Thoracic aorta (tissue), 2 donors: ENCODE measurements around the gene FUT8. TPM values are rescaled to one million over a fixed set of nuclear protein-coding genes. Genes with fewer than 3 reads are reported as not detected.

Source experiments
- ATAC-seq: fragments of 150-250 bp; one replicate; pipeline ENCODE4 v1.8.0; 2017; ENCODE audit warnings: low read depth; ENCODE audit not compliant: insufficient number of reproducible peaks, low FRiP score
- DNase-seq: peaks from one replicate; pipeline ENCODE4 v3.0.0-alpha.2; 2020; ENCODE audit warnings: low spot score
- H3K27ac ChIP-seq, 2 donors: fragments of 200-600 bp; sonication (generic); 1 replicate in 1 of 2; 2 replicates in 1 of 2; pipeline ENCODE4 v1.5.1; 2016; ENCODE audit warnings: mild to moderate bottlenecking in 2 of 2, moderate library complexity in 2 of 2
- H3K27me3 ChIP-seq: fragments of 200-600 bp; sonication (generic); replicated peaks from 2 replicates; pipeline ENCODE4 v1.6.0; 2016; ENCODE audit warnings: mild to moderate bottlenecking; ENCODE audit not compliant: insufficient read depth
- H3K36me3 ChIP-seq: fragments of 200-600 bp; sonication (generic); one replicate; pipeline ENCODE4 v1.5.1; 2016
- H3K4me1 ChIP-seq, 2 donors: fragments of 200-600 bp; sonication (generic); 1 replicate in 1 of 2; 2 replicates in 1 of 2; pipeline versions ENCODE4 v1.5.1 to v1.6.0; 2016; ENCODE audit warnings: low read depth in 2 of 2, mild to moderate bottlenecking in 1 of 2; ENCODE audit not compliant: control insufficient read depth in 1 of 2
- H3K4me3 ChIP-seq: fragments of 200-600 bp; sonication (generic); 2 replicates; pipeline ENCODE4 v1.5.1; 2016; ENCODE audit warnings: mild to moderate bottlenecking
- H3K9me3 ChIP-seq: fragments of 200-600 bp; sonication (generic); 2 replicates; pipeline ENCODE4 v1.5.1; 2016
- total RNA-seq, 2 donors: library from RNA; depleted of rRNA; stranded (reverse); fragments of >200 nt; gene quantifications; one replicate each; pipeline versions ENCODE4 v1.1.0 to v1.2.3, GENCODE V29; 2016
- TF ChIP-seq, protein P1 (sequence below): fragments of 200-600 bp; sonication (generic); IDR thresholded peaks from one replicate; pipeline ENCODE4 v1.5.1; 2019; ENCODE audit warnings: antibody characterized with exemption

Gene FUT8
- total RNA-seq, 2 donors from 2014 or later: 22.3 to 23.4 TPM

DNA sequence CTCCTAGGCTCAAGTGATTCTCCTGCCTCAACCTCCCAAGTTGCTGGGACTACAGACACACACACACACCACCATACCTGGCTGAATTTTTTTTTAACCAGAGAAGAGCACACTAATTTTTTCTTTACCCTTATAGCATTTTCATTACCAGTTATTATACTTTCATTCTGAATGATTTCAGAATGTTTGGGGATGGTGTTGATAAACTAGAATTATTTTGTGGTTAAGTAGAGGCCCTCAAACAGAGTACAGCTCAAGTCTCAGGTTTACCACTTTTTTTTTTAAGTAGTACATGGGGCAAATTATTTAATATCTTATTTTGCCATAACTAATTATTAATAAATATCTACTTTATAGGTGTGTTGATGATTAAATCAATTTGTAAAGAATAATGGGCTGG is 86.6 kb downstream of the FUT8 start:
- ATAC-seq: no peak
- DNase-seq: no peak
- H3K27me3 ChIP-seq: no peaks in the 10 kb centered on the region
- peaks cover 2 to 8% of the 10 kb centered on the region in 2 donors for H3K4me1 ChIP-seq
- no peak overlapping the region for H3K27ac ChIP-seq
- TF ChIP-seq, protein P1, sequence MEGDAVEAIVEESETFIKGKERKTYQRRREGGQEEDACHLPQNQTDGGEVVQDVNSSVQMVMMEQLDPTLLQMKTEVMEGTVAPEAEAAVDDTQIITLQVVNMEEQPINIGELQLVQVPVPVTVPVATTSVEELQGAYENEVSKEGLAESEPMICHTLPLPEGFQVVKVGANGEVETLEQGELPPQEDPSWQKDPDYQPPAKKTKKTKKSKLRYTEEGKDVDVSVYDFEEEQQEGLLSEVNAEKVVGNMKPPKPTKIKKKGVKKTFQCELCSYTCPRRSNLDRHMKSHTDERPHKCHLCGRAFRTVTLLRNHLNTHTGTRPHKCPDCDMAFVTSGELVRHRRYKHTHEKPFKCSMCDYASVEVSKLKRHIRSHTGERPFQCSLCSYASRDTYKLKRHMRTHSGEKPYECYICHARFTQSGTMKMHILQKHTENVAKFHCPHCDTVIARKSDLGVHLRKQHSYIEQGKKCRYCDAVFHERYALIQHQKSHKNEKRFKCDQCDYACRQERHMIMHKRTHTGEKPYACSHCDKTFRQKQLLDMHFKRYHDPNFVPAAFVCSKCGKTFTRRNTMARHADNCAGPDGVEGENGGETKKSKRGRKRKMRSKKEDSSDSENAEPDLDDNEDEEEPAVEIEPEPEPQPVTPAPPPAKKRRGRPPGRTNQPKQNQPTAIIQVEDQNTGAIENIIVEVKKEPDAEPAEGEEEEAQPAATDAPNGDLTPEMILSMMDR: no peak
- H3K4me3 ChIP-seq: no peak overlapping the region
- no peaks in the 10 kb centered on the region for H3K36me3 ChIP-seq
- no peaks in the 10 kb centered on the region for H3K9me3 ChIP-seq

DNA sequence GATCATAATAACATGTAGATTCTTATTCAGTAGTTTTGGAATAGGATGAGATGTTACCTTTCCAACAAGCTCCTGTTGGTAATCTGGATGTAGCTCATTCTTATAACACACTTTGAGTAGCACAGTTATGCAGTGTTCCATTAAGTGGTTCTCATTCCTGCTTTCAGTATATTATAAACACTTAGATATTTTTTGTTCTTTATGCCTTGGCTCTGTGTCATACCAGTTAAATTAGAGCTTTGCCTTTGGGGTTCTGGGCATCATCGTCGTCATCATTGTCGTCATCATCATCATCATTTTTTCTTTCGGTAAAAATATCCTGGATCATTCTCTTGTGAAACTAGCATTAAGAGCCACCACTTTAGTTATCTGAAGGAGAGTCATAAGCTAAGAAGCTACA is 87.5 kb downstream of the FUT8 start:
- no peak for ATAC-seq
- peaks cover 2 to 8% of the 10 kb centered on the region in 2 donors for H3K4me1 ChIP-seq
- DNase-seq: no peak
- H3K9me3 ChIP-seq: no peaks in the 10 kb centered on the region
- H3K27ac ChIP-seq: no peak overlapping the region
- H3K4me3 ChIP-seq: no peak overlapping the region
- TF ChIP-seq, protein P1: no peak
- no peaks in the 10 kb centered on the region for H3K27me3 ChIP-seq
- H3K36me3 ChIP-seq: no peaks in the 10 kb centered on the region

DNA sequence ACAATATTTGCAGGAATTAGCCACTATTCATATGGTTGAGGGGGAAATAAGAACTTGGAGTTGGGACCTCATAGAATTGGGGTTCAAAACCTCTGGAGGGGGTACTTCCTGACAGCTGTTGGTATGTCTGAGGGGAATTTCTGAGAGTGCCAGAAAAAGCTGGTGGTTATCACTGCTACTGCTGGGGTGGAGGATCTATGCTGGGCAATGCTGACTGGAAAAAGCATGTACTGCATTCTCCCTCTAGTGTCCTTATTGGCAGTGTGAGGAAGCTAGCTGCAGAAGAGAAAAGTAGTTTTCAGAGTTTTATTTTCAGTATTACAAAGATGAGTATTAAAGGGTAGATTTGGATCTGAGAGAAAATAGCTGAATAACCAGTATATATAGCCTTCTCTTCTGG is 88.8 kb downstream of the FUT8 start:
- DNase-seq: no peak
- Histone ChIP-seq H3K4me1 (peaks cover 2 to 8% of the 10 kb centered on the region in 2 donors), H3K27me3 (no peaks in the 10 kb centered on the region), H3K4me3 (no peak overlapping the region), H3K27ac (no peak overlapping the region), H3K9me3 (no peaks in the 10 kb centered on the region), H3K36me3 (no peaks in the 10 kb centered on the region)
- TF ChIP-seq, protein P1: no peak
- no peak for ATAC-seq

DNA sequence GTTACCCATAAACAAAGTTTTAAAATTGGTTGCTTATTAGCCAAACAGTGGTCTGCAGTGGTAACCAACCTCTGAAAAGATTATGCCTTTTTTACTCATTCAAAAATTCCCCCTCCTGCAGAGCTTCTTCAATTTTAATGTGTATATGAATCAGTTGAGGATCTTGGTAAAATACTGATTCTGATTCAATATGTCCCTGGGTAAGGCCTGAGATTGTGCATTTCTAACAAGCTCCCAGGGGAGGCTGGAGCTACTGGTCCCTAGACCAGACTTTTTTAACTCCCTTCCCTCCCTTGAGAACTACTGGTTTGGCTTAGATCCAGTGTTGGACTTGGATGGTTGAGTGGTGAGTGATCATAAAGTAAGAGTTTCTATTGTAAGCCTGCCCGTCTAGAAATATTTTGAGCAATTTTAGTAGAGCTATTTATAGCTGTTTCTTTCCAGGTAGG is 90.2 kb downstream of the FUT8 start:
- no peaks in the 10 kb centered on the region for H3K27me3 ChIP-seq
- no peaks in the 10 kb centered on the region for H3K9me3 ChIP-seq
- ATAC-seq (no peak), DNase-seq (no peak)
- no peaks in the 10 kb centered on the region for H3K36me3 ChIP-seq
- no peak overlapping the region for H3K27ac ChIP-seq
- TF ChIP-seq, protein P1: no peak
- peaks cover 2 to 8% of the 10 kb centered on the region in 2 donors for H3K4me1 ChIP-seq
- no peak overlapping the region for H3K4me3 ChIP-seq

DNA sequence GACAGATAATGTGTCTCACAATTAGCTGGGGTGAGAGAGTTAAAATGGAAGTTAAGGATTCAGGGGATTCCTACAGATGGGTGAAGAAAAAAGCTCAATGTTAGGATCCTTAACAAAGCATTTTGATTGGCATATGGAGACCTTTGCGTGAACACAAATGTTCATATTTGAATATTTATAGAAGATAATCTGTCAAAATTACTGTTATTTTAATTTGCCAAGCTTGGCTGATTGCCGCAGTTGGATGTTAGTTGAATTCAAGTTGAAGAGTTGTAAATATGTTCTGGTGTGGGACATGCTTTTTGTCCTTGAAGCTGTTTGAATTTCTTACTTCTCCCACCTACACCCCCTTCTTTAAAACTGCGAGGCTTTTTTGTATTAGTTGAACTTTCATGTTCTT is 91.2 kb downstream of the FUT8 start:
- ATAC-seq (no peak), DNase-seq (no peak)
- Histone ChIP-seq H3K4me1 (peaks cover 2 to 8% of the 10 kb centered on the region in 2 donors), H3K27ac (no peak overlapping the region), H3K27me3 (no peaks in the 10 kb centered on the region), H3K4me3 (no peak overlapping the region), H3K9me3 (no peaks in the 10 kb centered on the region), H3K36me3 (no peaks in the 10 kb centered on the region)
- TF ChIP-seq, protein P1: no peak
